Activated CD8-positive, alpha-beta memory T cell treated with anti-CD3 and anti-CD28 coated beads for 1 hour (primary cell): ENCODE measurements around the gene CCDC12.
A peak's percentile ranks its signal among the peaks of the same experiment; 100 is the strongest.

Source experiments
- DNase-seq, 2 donors: peaks; one replicate each; pipeline ENCODE4 v3.0.0-alpha.2; 2020; ENCODE audit warnings: low read depth in 1 of 2; ENCODE audit errors: extremely low read depth in 1 of 2

The CCDC12 gene

DNA sequence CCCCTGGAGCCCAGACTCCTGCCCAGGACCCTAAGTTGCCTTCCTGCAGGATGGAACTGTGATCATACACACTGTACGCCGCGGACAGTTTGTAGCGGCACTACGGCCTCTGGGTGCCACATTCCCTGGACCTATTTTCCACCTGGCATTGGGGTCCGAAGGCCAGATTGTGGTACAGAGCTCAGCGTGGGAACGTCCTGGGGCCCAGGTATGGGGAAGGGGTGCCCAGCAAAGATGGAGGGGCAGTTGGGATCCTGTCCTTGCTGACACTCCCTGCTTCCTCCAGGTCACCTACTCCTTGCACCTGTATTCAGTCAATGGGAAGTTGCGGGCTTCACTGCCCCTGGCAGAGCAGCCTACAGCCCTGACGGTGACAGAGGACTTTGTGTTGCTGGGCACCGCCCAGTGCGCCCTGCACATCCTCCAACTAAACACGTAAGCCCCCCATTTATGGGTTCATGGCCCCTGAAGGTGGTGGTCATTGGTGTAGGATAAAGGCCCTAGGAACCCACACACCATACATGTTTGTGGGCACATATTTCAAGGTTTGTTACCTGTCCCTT lies 31.8 kb upstream of the CCDC12 start:
- DNase-seq: no peak

DNA sequence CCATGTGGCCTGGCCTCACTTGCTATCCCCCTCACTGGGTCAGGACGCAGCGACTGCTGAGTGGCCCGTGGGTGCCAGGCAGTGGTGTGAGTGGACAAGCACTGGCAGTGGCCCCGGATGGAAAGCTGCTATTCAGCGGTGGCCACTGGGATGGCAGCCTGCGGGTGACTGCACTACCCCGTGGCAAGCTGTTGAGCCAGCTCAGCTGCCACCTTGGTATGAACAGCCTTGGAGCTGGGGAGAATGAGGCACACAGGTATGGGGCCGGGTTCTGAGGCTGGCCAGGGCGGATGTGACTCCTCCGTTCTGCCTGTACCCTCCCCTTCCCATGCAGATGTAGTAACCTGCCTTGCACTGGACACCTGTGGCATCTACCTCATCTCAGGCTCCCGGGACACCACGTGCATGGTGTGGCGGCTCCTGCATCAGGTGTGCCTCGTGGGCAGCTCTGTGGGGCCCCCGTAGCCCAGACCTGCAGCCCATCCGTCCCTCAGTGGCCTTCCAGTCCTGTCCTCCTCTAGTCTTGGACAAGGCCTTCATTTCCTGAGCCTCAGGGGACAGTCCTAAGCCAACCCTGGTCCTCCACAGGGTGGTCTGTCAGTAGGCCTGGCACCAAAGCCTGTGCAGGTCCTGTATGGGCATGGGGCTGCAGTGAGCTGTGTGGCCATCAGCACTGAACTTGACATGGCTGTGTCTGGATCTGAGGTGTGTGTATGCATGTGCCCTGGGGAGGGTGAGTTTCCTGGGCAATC lies 31.1 kb upstream of the CCDC12 start:
- DNase-seq: no peak

DNA sequence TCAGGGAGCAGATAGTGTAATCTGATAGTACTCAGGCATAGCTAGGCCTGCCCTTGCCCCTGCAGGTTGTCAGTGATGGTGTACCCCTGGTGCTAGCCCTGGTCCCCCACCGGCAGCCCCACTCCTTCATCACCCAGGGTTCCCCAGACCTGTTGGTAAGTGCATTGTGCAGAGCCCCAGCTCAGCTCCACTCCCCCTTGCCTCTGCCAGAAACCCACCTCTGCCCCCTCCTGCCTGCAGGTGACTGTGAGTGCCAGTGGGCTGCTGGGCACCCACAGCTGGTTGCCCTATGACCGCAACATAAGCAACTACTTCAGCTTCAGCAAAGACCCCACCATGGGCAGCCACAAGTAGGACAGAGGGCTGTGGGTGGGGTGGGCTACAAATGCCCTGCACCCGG lies 30.5 kb upstream of the CCDC12 start:
- DNase-seq: no peak

GRCh38 chr3:47006145-47006651 lies 29.7 kb upstream of the CCDC12 start:
- no peak for DNase-seq

GRCh38 chr3:47005212-47006144 lies 28.9 kb upstream of the CCDC12 start:
- DNase-seq: no peak

GRCh38 chr3:47004369-47005211 lies 28.0 kb upstream of the CCDC12 start:
- DNase-seq: no peak

DNA sequence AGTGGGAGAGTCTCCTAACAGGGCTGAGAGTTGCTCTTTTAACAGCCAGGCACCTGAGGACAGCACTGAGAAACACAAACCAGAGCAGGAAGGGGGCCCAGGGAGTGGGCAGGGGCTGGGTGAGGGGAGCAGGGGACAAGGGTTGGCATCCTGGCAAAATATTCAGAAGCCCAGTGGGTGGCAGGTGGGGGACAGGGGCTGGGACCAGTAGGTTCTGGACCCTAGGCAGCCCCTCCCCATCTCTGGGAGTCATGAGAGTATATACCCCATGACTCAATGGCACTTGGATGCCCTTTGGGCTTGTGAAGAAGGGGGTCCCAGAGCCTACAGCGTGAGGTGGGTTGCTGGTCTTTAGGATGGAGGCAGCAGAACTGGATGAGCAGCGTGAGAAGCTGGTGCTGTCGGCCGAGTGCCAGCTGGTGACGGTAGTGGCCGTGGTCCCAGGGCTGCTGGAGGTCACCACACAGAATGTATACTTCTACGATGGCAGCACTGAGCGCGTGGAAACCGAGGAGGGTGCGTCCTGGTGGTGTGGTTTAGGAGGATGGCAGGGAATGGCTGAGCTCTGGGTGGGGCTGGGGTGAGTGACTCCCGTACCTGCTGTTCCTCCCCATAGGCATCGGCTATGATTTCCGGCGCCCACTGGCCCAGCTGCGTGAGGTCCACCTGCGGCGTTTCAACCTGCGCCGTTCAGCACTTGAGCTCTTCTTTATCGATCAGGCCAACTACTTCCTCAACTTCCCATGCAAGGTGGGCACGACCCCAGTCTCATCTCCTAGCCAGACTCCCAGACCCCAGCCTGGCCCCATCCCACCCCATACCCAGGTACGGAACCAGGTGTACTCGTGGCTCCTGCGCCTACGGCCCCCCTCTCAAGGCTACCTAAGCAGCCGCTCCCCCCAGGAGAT lies 27.2 kb upstream of the CCDC12 start:
- no peak for DNase-seq

DNA sequence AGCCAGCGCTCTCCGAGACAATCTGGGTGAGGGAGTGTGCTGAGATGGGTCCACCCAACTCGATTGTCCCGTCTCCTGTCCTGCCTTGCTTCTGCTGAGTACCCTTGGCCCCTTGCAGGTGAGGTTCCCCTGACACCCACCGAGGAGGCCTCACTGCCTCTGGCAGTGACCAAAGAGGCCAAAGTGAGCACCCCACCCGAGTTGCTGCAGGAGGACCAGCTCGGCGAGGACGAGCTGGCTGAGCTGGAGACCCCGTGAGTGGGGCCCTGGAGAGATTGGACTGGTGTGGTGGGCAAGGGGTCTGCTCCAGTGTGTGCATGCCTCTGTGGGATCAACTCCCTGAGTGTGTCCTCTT lies 26.5 kb upstream of the CCDC12 start:
- no peak for DNase-seq

- no peak for DNase-seq
These were observed 25.9 kb upstream of the CCDC12 start for GRCh38 chr3:47002171-47003055.

DNA sequence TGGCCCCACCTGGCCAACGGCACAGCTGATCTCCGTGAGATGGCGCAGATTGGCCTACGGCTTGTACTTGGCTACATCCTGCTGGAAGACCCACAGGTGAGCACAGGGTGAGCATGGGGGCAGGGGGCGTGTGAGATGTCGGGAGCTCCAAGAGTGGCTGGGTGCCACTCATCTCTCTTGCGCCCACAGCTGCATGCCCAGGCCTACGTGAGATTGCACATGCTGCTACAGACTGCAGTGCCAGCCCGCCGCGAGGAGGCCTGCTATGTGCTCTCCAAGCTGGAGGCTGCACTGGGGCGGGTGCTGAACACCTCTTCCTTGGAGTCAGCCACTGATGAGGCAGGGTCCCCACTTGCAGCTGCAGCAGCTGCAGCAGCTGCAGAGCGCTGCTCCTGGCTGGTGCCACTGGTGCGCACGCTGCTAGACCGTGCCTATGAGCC lies 25.2 kb upstream of the CCDC12 start:
- DNase-seq: no peak

DNA sequence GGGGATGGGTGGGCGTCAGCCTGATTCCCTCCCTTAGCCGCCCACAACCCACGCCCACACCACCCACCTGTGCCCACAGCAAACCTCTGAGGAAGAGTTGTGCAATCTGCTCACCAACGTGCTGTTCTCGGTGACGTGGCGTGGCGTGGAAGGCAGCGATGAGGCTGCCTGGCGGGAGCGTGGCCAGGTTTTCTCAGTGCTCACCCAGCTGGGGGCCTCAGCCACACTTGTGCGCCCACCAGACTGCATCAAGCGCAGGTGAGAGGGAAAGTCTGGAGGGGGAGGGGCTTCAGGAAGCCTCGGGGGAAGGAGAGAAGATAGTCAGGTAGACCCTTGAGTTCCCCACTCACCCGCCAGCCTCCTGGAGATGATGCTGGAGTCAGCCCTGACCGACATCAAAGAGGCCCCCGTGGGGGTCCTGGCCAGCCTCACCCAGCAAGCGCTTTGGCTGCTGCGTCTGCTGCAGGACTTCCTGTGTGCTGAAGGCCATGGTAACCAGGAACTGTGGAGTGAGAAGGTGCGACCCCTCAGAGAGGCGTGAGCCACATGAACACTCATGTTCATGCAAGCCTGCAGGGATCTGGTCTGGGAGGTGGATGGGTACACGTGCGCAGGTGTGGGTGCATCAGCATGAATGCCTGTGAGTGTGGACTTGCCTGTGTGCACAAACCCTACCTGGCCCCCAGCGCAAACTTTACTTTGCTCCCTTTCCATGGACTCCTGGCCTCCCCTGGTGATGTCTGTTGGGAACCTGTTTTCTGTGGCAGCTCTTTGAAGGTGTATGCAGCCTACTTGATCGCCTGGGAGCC lies 24.6 kb upstream of the CCDC12 start:
- no peak for DNase-seq

GRCh38 chr3:47000198-47000815 lies 23.8 kb upstream of the CCDC12 start:
- no peak for DNase-seq

DNA sequence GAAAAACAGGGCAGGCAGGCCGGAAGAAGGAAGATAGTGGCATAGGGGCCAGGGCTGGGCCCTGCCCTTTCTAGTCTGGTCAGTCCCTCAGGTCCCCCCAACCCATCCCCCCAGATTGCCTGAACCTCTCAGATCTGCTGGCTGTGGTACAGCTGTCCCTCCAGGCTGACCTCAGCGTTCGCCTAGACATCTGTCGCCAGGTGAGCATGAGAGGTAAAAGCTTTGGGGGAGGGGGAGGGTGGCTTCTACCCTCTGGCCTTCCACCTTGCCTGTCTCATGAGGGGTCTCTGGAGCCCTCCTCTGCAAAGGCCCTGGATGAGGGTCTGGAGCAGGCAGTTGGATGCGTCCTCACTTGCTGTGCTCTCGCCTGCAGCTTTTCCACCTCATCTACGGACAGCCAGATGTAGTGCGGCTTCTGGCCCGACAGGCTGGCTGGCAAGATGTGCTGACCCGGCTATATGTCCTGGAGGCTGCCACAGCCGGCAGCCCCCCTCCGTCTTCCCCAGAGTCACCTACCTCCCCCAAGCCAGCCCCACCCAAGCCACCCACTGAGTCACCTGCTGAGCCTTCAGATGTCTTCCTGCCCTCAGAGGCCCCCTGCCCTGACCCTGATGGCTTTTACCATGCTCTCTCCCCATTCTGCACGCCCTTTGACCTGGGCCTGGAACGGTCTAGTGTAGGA lies 23.1 kb upstream of the CCDC12 start:
- DNase-seq: no peak

- DNase-seq: no peak
These were observed 22.4 kb upstream of the CCDC12 start for GRCh38 chr3:46998852-46999515.

- peak in 1 of 2 donors; percentile 67 for DNase-seq
These were observed 21.7 kb upstream of the CCDC12 start for GRCh38 chr3:46998121-46998851.
